Osteocyte (in vitro differentiated cells): Measurements from ENCODE around the gene ITGB3. TPM values are rescaled to one million over a fixed set of nuclear protein-coding genes. Genes with fewer than 3 reads are reported as not detected.

Experiments
- DNase-seq: peaks from one replicate; pipeline ENCODE4 v3.0.0; 2021; ENCODE audit warnings: mixed read lengths; ENCODE audit not compliant: unreplicated experiment; ENCODE audit errors: extremely low spot score
- H3K27ac Mint-ChIP-seq: one replicate; pipeline ENCODE4 v1.8.0; 2021; ENCODE audit warnings: mild to moderate bottlenecking, mixed read lengths; ENCODE audit not compliant: unreplicated experiment
- H3K27me3 Mint-ChIP-seq: one replicate; pipeline ENCODE4 v1.8.0; 2021; ENCODE audit warnings: mixed read lengths; ENCODE audit not compliant: unreplicated experiment
- H3K36me3 Mint-ChIP-seq: one replicate; pipeline ENCODE4 v1.8.0; 2021; ENCODE audit warnings: mixed read lengths; ENCODE audit not compliant: unreplicated experiment
- H3K4me1 Mint-ChIP-seq: one replicate; pipeline ENCODE4 v1.8.0; 2021; ENCODE audit warnings: mixed read lengths; ENCODE audit not compliant: unreplicated experiment
- H3K4me3 Mint-ChIP-seq: one replicate; pipeline ENCODE4 v1.8.0; 2021; ENCODE audit warnings: mild to moderate bottlenecking, moderate library complexity, mixed read lengths; ENCODE audit not compliant: unreplicated experiment
- H3K9me3 Mint-ChIP-seq: one replicate; pipeline ENCODE4 v1.8.0; 2021; ENCODE audit warnings: mixed read lengths; ENCODE audit not compliant: unreplicated experiment
- CTCF ChIP-seq: fragments of 200-600 bp; sonication (generic); IDR thresholded peaks from 2 replicates; pipeline ENCODE4 v1.5.0; 2021; ENCODE audit warnings: antibody characterized with exemption, mild to moderate bottlenecking, moderate library complexity
- total RNA-seq: library from RNA; stranded (reverse); gene quantifications from 2 replicates; pipeline ENCODE4 v1.2.1, GENCODE V29; 2021

Gene ITGB3
- total RNA-seq, 1 donor from 2014 or later, result 3.3 TPM

GRCh38 chr17:47252766-47253512 lies 688 bp upstream of the ITGB3 start:
- no peak for DNase-seq
- H3K27ac Mint-ChIP-seq, result no peak overlapping the region
- H3K9me3 Mint-ChIP-seq, result no peaks in the 10 kb centered on the region
- peaks cover 18% of the 10 kb centered on the region for H3K4me1 Mint-ChIP-seq
- no peaks in the 10 kb centered on the region for H3K36me3 Mint-ChIP-seq
- no peaks in the 10 kb centered on the region for H3K27me3 Mint-ChIP-seq
- peak overlapping the region; percentile 61 for H3K4me3 Mint-ChIP-seq
- no peak for TF ChIP-seq CTCF

DNA sequence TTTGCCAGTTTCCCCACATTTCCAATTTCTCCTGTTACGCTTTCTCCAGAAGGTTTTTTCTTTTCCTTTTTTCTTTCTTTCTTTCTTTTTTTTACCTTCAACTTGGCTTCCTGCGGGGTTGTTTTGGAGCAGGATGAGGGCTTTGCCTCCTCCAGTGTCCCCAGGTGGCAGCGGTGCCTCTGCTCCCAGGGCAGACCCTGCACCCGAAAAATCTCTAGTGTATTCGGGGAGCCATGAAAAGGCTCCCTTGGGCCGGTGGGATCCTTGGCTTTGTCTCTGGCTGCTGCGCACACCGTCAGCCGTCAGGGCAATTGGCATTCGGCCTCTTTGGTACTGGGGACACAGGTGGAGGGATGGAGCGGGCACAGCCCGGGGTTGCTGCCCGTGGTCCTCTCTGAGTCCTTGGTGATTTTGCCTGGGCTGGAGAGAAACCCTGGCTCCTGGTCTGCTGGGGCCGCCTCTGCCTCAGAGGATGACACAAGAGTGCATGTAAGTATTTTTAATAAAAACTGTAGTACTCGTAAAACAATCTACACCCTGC lies 846 bp downstream of the ITGB3 start:
- Mint-ChIP-seq H3K27ac (peak overlapping the region; percentile 45), H3K27me3 (no peaks in the 10 kb centered on the region), H3K4me3 (peak overlapping the region; percentile 79), H3K9me3 (no peaks in the 10 kb centered on the region), H3K36me3 (no peaks in the 10 kb centered on the region), H3K4me1 (peaks cover 22% of the 10 kb centered on the region)
- no peak for TF ChIP-seq CTCF
- no peak for DNase-seq

- no peak for DNase-seq
- Mint-ChIP-seq H3K9me3 (no peaks in the 10 kb centered on the region), H3K4me1 (peaks cover 25% of the 10 kb centered on the region), H3K27me3 (no peaks in the 10 kb centered on the region), H3K4me3 (no peak overlapping the region), H3K27ac (no peak overlapping the region), H3K36me3 (no peaks in the 10 kb centered on the region)
- TF ChIP-seq CTCF, result no peak
Measured at GRCh38 chr17:47257651-47258339, 4.2 kb downstream of the ITGB3 start.

- Mint-ChIP-seq H3K9me3 (no peaks in the 10 kb centered on the region), H3K36me3 (no peaks in the 10 kb centered on the region), H3K27me3 (no peaks in the 10 kb centered on the region), H3K27ac (no peak overlapping the region), H3K4me3 (no peak overlapping the region), H3K4me1 (peaks cover 29% of the 10 kb centered on the region)
- no peak for TF ChIP-seq CTCF
- DNase-seq, result no peak
Measured at GRCh38 chr17:47262586-47262985, 9.0 kb downstream of the ITGB3 start.

GRCh38 chr17:47264166-47264565 lies 10.5 kb downstream of the ITGB3 start:
- no peaks in the 10 kb centered on the region for H3K9me3 Mint-ChIP-seq
- DNase-seq, result no peak
- no peak for TF ChIP-seq CTCF
- H3K4me3 Mint-ChIP-seq, result no peak overlapping the region
- H3K27ac Mint-ChIP-seq, result no peak overlapping the region
- peaks cover 31% of the 10 kb centered on the region for H3K4me1 Mint-ChIP-seq
- H3K27me3 Mint-ChIP-seq, result no peaks in the 10 kb centered on the region
- no peaks in the 10 kb centered on the region for H3K36me3 Mint-ChIP-seq
